T1000 (cell line): ENCODE data around the gene EXOG.

Experiments
- DNase-seq: peaks from one replicate; lab custom pipeline; 2025; ENCODE audit warnings: mixed read lengths; lab: John Stamatoyannopoulos, UW

EXOG gene

DNA sequence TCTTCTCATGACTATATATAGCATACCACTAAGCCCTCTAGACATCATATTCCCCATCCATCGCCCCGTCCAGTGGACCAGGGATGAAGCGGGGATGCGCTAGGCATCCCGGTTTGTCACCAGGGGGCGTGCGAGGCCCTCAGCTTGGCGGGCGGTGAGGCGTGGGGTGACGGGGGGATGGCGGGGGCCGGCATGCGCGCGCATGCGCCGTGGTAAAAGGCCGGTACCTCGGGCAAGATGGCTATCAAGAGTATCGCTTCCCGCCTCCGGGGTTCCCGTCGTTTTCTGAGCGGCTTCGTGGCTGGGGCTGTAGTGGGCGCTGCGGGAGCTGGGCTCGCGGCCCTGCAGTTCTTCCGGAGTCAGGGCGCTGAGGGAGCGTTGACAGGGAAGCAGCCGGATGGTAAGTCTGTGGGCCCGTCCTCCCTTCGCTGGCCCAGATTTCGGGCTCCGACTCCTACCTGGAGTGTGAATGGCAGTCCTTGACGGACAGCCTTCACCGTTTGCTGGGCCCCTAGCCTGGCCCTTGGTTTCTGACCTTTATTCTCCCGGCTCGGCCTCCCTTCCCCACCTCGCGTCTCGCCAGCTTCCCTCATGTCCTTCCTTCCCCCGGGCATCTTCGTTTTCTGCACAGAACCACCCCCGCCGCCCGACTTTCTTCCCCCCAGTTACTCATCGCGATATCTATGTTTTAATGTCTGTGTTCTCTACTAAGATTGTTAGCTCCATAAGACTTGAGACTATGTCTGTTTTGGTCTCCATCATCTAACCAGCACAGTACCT, at the start of gene EXOG:
Gene EXOG (plus strand): TSS at position 210 of the 780 bp plus-strand sequence. CDS start 28 bp downstream, at position 238.
- peak; percentile 92 for DNase-seq

DNA sequence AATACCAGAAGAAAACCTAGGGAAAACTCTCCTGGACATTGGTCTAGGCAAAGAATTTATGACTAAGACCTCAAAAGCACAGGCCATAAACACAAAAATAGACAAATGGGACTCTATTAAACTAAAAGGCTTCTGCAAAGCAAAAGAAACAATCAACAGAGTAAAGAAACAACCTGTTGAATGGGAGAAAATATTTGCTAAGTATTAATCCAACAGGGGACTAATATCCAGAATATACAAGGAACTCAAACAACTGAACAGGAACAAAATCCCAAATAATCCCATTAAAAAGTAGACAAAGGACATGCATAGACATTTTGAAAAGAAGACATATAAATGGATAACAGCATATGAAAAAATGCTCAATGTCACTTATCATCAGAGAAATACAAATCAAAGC, 49.3 kb upstream of the EXOG start:
- no peak for DNase-seq

GRCh38 chr3:38450853-38451252, 45.3 kb upstream of the EXOG start:
- no peak for DNase-seq

DNA sequence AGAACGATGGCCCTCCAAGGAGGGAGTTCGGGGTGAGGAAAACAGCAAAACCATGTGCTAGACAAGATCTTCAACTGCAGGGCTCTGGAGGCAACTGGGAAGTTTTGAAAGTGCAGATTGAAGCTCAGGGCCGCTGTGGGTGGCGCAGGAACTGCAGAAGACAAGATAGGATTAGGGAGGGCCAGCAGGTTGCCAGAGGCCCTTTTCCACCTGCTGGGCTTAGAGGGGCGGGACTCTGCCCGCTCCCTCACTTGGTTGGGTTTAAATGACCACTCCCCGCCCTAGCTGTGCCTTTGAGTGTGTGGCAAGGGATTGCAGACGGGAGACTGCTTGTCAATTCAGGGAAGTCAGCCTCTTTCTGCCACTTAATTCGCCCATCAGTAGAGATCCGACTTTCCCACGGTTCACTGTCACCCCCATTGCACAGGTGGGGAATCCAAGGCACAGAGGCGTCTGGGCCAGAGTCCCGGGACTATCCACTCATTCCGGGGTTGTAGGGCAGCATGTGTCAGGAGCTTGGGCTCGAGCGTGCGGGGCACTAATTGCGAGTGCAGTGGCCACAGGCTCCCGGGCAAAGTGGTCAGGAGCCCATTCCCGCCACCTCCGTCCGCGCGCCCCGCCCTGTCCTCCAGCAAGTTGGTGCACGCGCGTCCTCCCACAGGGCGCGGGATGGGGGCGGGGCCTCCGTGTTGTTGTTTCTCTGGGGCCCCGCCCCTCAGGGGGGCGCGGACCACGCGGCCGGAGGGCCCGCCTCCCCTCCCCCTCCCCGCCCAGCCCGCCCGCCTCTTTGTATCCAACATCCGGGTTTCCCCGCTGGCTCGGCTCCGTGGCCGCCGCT, 42.8 kb upstream of the EXOG start, which contains the start of gene ACVR2B:
Gene ACVR2B (plus strand): TSS at position 816 of the 838 bp plus-strand sequence. CDS start 433 bp downstream, outside the sequence.
- DNase-seq, result peak; percentile 85

- no peak for DNase-seq
These were observed 42.3 kb upstream of the EXOG start for GRCh38 chr3:38453913-38454177.

GRCh38 chr3:38454178-38454883, 41.8 kb upstream of the EXOG start:
- peak; percentile 35 for DNase-seq

- DNase-seq, result peak; percentile 40
These were observed 41.1 kb upstream of the EXOG start for GRCh38 chr3:38454884-38455638.

DNA sequence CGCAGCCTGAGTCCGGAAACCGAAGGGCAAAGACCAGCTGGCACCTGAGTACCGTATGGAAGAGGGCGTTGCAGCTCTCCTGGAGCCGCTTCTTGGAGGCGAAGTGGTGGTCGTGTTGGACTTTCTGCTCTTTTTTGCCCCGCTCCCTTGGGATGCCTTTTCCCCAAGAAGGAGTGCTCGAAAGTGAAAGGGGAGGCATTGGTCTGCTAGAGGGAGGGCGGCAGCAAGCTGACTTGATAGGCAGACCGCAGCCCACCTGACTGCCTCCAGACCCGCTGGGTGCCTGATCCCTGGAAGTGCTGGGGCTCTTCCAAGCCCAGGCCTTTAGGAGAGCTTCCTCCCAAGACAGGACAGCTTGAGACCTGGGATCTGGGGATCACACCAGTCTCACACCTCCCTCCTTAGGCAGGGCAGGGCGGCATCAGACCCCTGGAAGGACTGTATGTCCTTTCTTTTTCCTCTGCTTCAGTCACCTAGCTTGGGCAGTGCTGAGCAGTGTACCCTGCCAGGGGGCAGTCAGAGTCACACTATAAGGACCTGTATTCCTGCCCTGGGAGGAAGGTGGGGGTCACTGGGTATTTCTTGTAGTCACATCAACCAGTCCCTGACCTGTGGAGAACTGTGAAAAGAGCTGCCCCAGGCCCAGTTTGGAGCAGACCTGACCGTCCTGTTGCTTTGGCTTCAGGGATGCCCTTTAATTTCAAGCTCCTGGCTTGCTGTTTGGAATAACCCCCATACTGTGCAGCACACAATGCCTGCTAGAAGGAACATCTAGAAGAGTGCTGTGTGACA, 40.3 kb upstream of the EXOG start:
- no peak for DNase-seq

DNA sequence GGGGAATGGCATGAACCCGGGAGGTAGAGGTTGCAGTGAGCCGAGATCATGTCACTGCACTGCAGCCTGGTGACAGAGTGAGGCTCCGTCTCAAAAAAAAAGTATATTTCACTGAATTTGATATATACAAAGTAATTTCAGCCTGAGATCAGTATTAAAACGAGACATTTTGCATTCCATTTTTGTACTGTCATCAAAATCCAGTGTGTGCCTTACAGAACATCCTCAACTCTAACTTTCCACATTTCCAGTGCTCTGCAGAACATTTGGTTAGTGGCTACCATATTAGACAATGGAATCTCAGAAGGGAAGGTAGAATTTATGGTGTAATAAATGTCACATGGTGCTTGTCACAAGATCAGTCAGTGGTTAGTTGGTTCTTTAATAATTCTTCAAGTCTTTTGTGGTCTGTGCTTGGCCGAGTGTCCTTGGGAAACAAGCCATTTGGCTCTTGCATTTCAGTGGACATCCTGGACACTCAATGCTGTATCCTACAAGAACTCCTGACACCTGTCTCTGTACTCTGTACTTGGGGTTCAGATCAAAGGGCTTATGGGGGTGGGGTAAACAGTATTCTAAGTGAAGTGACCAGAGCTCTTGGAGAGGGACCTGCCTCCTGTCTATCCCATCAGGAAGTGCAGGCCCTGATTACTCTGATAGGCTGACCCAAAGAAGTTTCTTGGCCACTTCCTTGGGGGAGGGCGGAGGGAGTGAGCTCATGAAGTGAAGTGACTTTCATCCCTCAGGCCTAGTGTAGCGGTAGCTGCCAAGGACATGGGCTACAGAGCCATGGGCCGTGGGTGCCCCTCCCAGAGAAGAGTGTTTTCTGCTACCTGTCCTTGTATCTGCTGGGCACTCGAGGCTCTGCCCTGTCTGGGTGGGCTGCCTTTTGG, 38.8 kb upstream of the EXOG start:
- DNase-seq, result no peak

DNA sequence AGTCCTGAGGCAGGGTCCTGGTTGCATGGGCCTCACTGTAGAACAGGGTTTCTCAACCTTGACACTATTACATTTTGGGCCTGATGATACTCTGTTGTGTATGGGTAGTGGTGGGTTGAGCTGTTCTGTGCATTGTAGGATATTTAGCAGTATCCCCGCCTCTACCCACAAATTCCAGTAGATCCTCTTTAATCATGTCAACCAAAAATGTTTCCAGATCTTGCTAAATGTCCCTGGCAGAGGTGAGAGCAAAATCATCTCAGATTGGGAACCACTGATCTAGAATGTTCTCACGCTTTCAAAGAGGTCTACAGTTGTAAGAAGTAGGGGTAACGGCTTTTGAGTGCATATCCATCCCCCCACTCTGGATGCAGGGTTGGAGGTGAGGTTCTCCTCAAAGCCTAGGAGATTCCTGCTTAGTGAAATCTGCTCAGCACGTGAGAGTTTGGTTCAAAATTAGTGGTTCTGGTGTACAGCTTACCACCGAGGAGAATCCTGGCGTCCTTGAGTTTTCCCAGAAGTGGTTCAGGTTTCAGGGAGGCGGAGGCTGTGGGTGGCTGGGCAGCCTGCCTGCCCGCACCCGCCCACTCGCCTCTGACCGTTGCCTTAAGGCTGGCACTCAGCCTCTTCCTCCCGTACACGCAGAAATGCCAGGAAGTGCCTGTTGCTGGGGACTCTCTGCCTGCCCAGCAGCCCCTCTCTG, 37.2 kb upstream of the EXOG start:
- DNase-seq, result no peak

DNA sequence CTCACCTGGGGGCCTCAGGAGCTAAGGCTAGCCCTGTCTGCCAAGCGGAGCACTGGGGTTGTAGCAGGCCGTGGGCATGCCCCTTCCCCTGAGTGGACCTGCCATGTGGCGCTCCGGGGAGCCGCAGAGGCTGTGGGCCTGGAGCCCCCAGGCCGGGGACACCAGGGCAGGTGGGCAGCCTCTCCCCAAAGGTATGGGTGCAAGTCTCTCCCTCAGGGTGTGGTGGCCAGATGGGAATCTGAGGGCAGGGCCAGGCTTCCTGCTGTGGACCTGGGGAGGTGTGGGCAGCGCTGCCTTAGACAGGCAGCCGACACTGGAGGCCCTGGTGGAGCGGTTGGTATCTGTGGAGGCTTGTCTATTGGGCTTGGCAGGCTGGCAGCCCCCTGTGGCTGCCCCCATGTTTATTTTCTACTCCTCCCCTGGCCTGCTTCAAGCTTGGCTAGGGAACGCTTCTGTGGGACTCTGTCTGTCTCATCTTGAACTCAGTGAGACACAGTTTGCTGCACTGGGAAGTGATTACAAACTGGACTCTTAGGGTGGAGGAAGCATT, 36.6 kb upstream of the EXOG start:
- DNase-seq, result no peak

- no peak for DNase-seq
These were observed 35.5 kb upstream of the EXOG start for GRCh38 chr3:38460377-38461270.

- no peak for DNase-seq
These were observed 30.5 kb upstream of the EXOG start for GRCh38 chr3:38465588-38466154.

GRCh38 chr3:38468765-38469164, 27.4 kb upstream of the EXOG start:
- DNase-seq, result no peak

GRCh38 chr3:38469852-38470251, 26.3 kb upstream of the EXOG start:
- DNase-seq, result no peak

DNA sequence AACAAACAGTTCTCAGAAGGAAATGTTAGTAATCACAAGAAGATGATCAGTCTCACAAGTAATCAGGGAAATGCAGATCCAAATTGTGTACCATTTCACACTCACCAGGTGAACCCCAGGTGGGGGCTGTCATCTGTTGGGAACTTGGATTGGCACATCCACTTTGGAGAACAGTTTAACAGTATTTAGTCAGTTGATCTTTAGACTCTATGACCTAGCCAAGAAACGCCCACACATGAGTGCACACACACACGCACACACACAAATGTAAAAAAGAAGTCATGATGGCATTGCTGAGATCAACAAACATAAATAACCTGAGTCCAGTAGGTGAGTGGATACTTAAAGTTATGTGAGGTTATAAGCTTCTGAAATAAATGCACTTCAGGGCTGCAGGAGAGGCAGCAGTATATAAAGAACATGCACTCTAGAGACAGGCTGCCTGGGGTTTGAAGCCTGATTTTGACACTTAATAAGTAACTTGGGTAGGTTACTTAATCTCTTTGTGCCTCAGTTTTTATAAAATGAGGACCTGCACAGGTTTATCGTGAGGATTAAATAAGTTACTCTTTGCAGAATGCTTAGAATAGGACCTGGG, 24.8 kb upstream of the EXOG start:
- DNase-seq, result no peak

DNA sequence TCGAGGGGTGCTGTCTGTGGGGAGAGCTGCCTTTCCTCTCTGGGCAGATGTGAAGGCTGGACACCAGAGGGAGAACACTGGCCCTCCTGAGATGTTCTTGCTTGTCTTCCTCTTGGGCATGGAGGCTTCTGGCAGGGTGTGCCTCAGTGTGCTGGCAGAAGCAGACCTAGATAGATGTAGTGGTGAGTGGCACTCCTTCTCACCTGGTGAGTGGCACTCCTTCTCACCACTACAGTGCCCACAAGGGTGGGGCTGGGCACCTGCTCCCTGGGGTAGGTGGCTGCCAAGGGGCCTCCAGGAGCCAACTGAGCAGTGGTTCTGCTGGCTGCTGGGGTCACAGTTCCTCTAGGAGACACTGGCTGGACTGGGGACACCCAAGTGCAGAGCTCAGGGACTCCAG, 23.8 kb upstream of the EXOG start:
- DNase-seq, result no peak
